GM21529 (cell line): ENCODE measurements around the gene WDR27.
A peak's percentile ranks its signal among the peaks of the same experiment; 100 is the strongest.
"Not testable (repeated sequence)": the region's sequence is repeated elsewhere in the genome, so short reads cannot be mapped to it uniquely, and the experiment has no call there.

Source experiments
- ATAC-seq: cut with Tn5 transposase; IDR thresholded peaks from one replicate; pipeline ENCODE4 v1.9.1; 2021; ENCODE audit not compliant: unreplicated experiment

The WDR27 gene

GRCh38 chr6:169618526-169619490 lies 83.0 kb downstream of the WDR27 start:
- ATAC-seq: no peak

- no peak for ATAC-seq
Measured at GRCh38 chr6:169617562-169617961, 84.3 kb downstream of the WDR27 start.

- not testable (repeated sequence) for ATAC-seq
Measured at GRCh38 chr6:169608609-169609008, 93.2 kb downstream of the WDR27 start.

GRCh38 chr6:169604076-169604475 lies 97.8 kb downstream of the WDR27 start:
- no peak for ATAC-seq

GRCh38 chr6:169601129-169601528 lies 100.7 kb downstream of the WDR27 start:
- ATAC-seq: not testable (repeated sequence)

GRCh38 chr6:169592558-169592957 lies 109.3 kb downstream of the WDR27 start:
- ATAC-seq: no peak

- no peak for ATAC-seq
Measured at GRCh38 chr6:169591616-169592015, 110.2 kb downstream of the WDR27 start.

- ATAC-seq: no peak
Measured at GRCh38 chr6:169590376-169590939, 111.4 kb downstream of the WDR27 start.

- peak; percentile 80 for ATAC-seq
Measured at GRCh38 chr6:169589699-169590257, 112.1 kb downstream of the WDR27 start.

GRCh38 chr6:169589293-169589692 lies 112.5 kb downstream of the WDR27 start:
- ATAC-seq: peak; percentile 86

GRCh38 chr6:169587975-169588374 lies 113.9 kb downstream of the WDR27 start:
- ATAC-seq: no peak

- ATAC-seq: peak; percentile 49
Measured at GRCh38 chr6:169583886-169584541, 117.8 kb downstream of the WDR27 start.

GRCh38 chr6:169579407-169580111 lies 122.3 kb downstream of the WDR27 start:
- ATAC-seq: no peak

GRCh38 chr6:169577974-169578373 lies 123.9 kb downstream of the WDR27 start:
- no peak for ATAC-seq

- no peak for ATAC-seq
Measured at GRCh38 chr6:169577236-169577635, 124.6 kb downstream of the WDR27 start.

- no peak for ATAC-seq
Measured at GRCh38 chr6:169575821-169576220, 126.0 kb downstream of the WDR27 start.

GRCh38 chr6:169575365-169575764 lies 126.5 kb downstream of the WDR27 start:
- ATAC-seq: no peak

- no peak for ATAC-seq
Measured at GRCh38 chr6:169574420-169574819, 127.4 kb downstream of the WDR27 start.

- ATAC-seq: no peak
Measured at GRCh38 chr6:169573883-169574282, 127.9 kb downstream of the WDR27 start.

GRCh38 chr6:169571123-169571962 lies 130.5 kb downstream of the WDR27 start:
- no peak for ATAC-seq
